H1 (cell line): Measurements from ENCODE around the gene INHA. TPM values are rescaled to one million over a fixed set of nuclear protein-coding genes. Genes with fewer than 3 reads are reported as not detected.

Experiments
- CTCF ChIA-PET: fragments of 300-600 bp; sonication (Branson Sonifier 250); formaldehyde crosslinking; loops from one replicate; lab custom pipeline; 2021; ENCODE audit not compliant: partially characterized antibody; lab: Charles Lee
- POLR2A ChIA-PET: fragments of 300-600 bp; sonication (Branson Sonifier 250); formaldehyde crosslinking; loops from one replicate; lab custom pipeline; 2021; ENCODE audit warnings: inconsistent platforms; ENCODE audit not compliant: partially characterized antibody; lab: Charles Lee
- DNase-seq, 2 experiments: peaks; one replicate each; pipeline versions ENCODE4 v3.0.0 to v3.0.0-alpha.2; 2010 to 2022; ENCODE audit warnings: low spot score in 2 of 2, low read depth in 1 of 2, mixed read lengths in 1 of 2
- FAIRE-seq: peaks from 2 replicates; lab custom pipeline; 2011; peaks lifted over from hg19 to GRCh38; lab: Jason Lieb, UNC
- H2AFZ ChIP-seq: 2 replicates; pipeline ENCODE4 v1.8.1; 2012; ENCODE audit warnings: low read length, inconsistent platforms
- H2AK5ac ChIP-seq: 2 replicates; pipeline ENCODE4 v1.6.1; 2013; ENCODE audit warnings: low read depth, low read length
- H2BK120ac ChIP-seq: replicated peaks from 2 replicates; pipeline ENCODE3; 2013; ENCODE audit warnings: low read depth, low read length, inconsistent platforms
- H2BK12ac ChIP-seq: 2 replicates; pipeline ENCODE4 v1.6.1; 2013; ENCODE audit warnings: low read depth, low read length
- H2BK15ac ChIP-seq: 2 replicates; pipeline ENCODE4 v1.6.1; 2013; ENCODE audit warnings: low read length
- H2BK20ac ChIP-seq: 2 replicates; pipeline ENCODE4 v1.6.1; 2013; ENCODE audit warnings: low read length
- H2BK5ac ChIP-seq: 2 replicates; pipeline ENCODE4 v1.6.1; 2013; ENCODE audit warnings: low read depth, low read length
- H3K14ac ChIP-seq: 2 replicates; pipeline ENCODE4 v1.6.1; 2013; ENCODE audit warnings: inconsistent platforms; ENCODE audit not compliant: insufficient read length
- H3K18ac ChIP-seq: 2 replicates; pipeline ENCODE4 v1.6.1; 2013; ENCODE audit warnings: low read length; ENCODE audit errors: extremely low read depth
- H3K23ac ChIP-seq: 2 replicates; pipeline ENCODE4 v1.6.1; 2013; ENCODE audit warnings: inconsistent platforms; ENCODE audit not compliant: insufficient read length
- H3K23me2 ChIP-seq: 2 replicates; pipeline ENCODE4 v1.6.1; 2013; ENCODE audit warnings: low read depth, low read length
- H3K27ac ChIP-seq: 2 replicates; pipeline ENCODE4 v1.6.1; 2011; ENCODE audit warnings: low read depth, low read length, inconsistent platforms
- H3K27me3 ChIP-seq, 4 experiments: replicated peaks in 1 of 4; 1 replicate in 1 of 4; 2 replicates in 3 of 4; pipeline versions ENCODE4 v1.6.1 to v1.8.1; 2011 to 2013; ENCODE audit warnings: low read length in 3 of 4, mild to moderate bottlenecking in 3 of 4, inconsistent platforms in 2 of 4, mixed read lengths in 2 of 4, moderate library complexity in 1 of 4; ENCODE audit not compliant: control insufficient read depth in 3 of 4, insufficient read depth in 3 of 4; ENCODE audit errors: extremely low read depth in 1 of 4
- H3K36me3 ChIP-seq, 4 experiments: 2 replicates each; pipeline versions ENCODE4 v1.6.1 to v1.8.1; 2011 to 2013; ENCODE audit warnings: mild to moderate bottlenecking in 4 of 4, low read length in 3 of 4, moderate library complexity in 2 of 4, control low read depth in 1 of 4, inconsistent platforms in 1 of 4; ENCODE audit not compliant: insufficient read depth in 4 of 4, control insufficient read depth in 2 of 4
- H3K4ac ChIP-seq: replicated peaks from 2 replicates; pipeline ENCODE3; 2013; ENCODE audit warnings: low read length, low read depth, mixed read lengths, inconsistent platforms; ENCODE audit not compliant: insufficient read length
- H3K4me1 ChIP-seq, 4 experiments: replicated peaks in 1 of 4; 1 replicate in 1 of 4; 2 replicates in 3 of 4; pipeline versions ENCODE4 v1.6.1 to v1.8.1; 2011 to 2013; ENCODE audit warnings: low read length in 3 of 4, inconsistent platforms in 2 of 4, mixed read lengths in 1 of 4; ENCODE audit not compliant: insufficient read depth in 4 of 4, control insufficient read depth in 3 of 4
- H3K4me2 ChIP-seq, 2 experiments: 2 replicates each; pipeline versions ENCODE4 v1.6.1 to v1.8.1; 2011 to 2013; ENCODE audit warnings: low read depth in 2 of 2, low read length in 2 of 2, control low read depth in 1 of 2, inconsistent platforms in 1 of 2, mild to moderate bottlenecking in 1 of 2; ENCODE audit not compliant: insufficient read depth in 1 of 2
- H3K4me3 ChIP-seq, 4 experiments: fragments of 200-600, 300-600 bp in 1 of 4; sonication (generic), shearing (Covaris generic), sonication (Bioruptor Twin) in 1 of 4; 2 replicates each; pipeline versions ENCODE4 v1.5.1 to v1.8.1; 2011 to 2016; ENCODE audit warnings: low read length in 4 of 4, low read depth in 3 of 4, control low read depth in 2 of 4, inconsistent platforms in 2 of 4, mild to moderate bottlenecking in 2 of 4, mixed read lengths in 1 of 4, moderate library complexity in 1 of 4; ENCODE audit not compliant: insufficient read depth in 2 of 4; ENCODE audit errors: extremely low read depth in 1 of 4
- H3K56ac ChIP-seq: replicated peaks from 2 replicates; pipeline ENCODE3; 2013; ENCODE audit warnings: low read depth, mild to moderate bottlenecking, mixed read lengths, low read length, inconsistent platforms; ENCODE audit not compliant: insufficient read length
- H3K79me1 ChIP-seq: 2 replicates; pipeline ENCODE4 v1.6.1; 2013; ENCODE audit warnings: low read depth, low read length, control low read depth
- H3K79me2 ChIP-seq, 2 experiments: 2 replicates each; pipeline versions ENCODE4 v1.6.1 to v1.8.1; 2012 to 2013; ENCODE audit warnings: low read length in 2 of 2, mild to moderate bottlenecking in 2 of 2, inconsistent platforms in 1 of 2; ENCODE audit not compliant: insufficient read depth in 2 of 2, control insufficient read depth in 1 of 2
- H3K9ac ChIP-seq, 4 experiments: replicated peaks in 1 of 4; 1 replicate in 1 of 4; 2 replicates in 3 of 4; pipeline versions ENCODE4 v1.6.1 to v1.8.1; 2011 to 2013; ENCODE audit warnings: low read depth in 3 of 4, low read length in 3 of 4, control low read depth in 2 of 4, mild to moderate bottlenecking in 2 of 4, moderate library complexity in 2 of 4, inconsistent platforms in 1 of 4; ENCODE audit errors: extremely low read depth in 1 of 4
- H3K9me3 ChIP-seq, 2 experiments: 2 replicates each; pipeline versions ENCODE4 v1.6.1 to v1.8.1; 2012 to 2013; ENCODE audit warnings: mild to moderate bottlenecking in 2 of 2, moderate library complexity in 2 of 2, control low read depth in 1 of 2, inconsistent platforms in 1 of 2, low read depth in 1 of 2, low read length in 1 of 2, mixed read lengths in 1 of 2; ENCODE audit not compliant: insufficient read depth in 2 of 2
- H4K20me1 ChIP-seq, 2 experiments: replicated peaks in 1 of 2; 2 replicates each; pipeline versions ENCODE3 to v1.8.1; 2011 to 2013; ENCODE audit warnings: inconsistent platforms in 2 of 2, low read length in 2 of 2, mild to moderate bottlenecking in 1 of 2; ENCODE audit not compliant: insufficient read depth in 2 of 2, control insufficient read depth in 1 of 2
- H4K5ac ChIP-seq: 2 replicates; pipeline ENCODE4 v1.6.1; 2013; ENCODE audit warnings: low read length, low read depth, mixed read lengths, inconsistent platforms; ENCODE audit not compliant: insufficient read length
- H4K8ac ChIP-seq: 2 replicates; pipeline ENCODE4 v1.8.0; 2013; ENCODE audit warnings: mild to moderate bottlenecking, moderate library complexity, low read length, inconsistent platforms; ENCODE audit not compliant: insufficient read depth; ENCODE audit errors: extremely low read depth
- H4K91ac ChIP-seq: replicated peaks from 2 replicates; pipeline ENCODE3; 2013; ENCODE audit warnings: low read length, mixed read lengths, inconsistent platforms; ENCODE audit not compliant: insufficient read length
- PHF8 ChIP-seq: fragments of 200-600 bp; sonication (generic); conservative IDR thresholded peaks from 2 replicates; pipeline ENCODE4 v1.7.1; 2012; ENCODE audit warnings: low read depth, mild to moderate bottlenecking, inconsistent platforms, low read length, moderate library complexity
- POLR2A ChIP-seq, 2 experiments: IDR thresholded peaks; 1 replicate in 1 of 2; 2 replicates in 1 of 2; pipeline ENCODE4 v1.6.1; 2011; ENCODE audit warnings: low read depth in 2 of 2, low read length in 2 of 2, mild to moderate bottlenecking in 2 of 2; ENCODE audit errors: control extremely low read depth in 1 of 2
- POLR2AphosphoS5 ChIP-seq: IDR thresholded peaks from 2 replicates; pipeline ENCODE4 v1.6.1; 2011; ENCODE audit warnings: low read depth, low read length
- POU5F1 ChIP-seq: IDR thresholded peaks from 2 replicates; pipeline ENCODE4 v1.6.1; 2011; ENCODE audit warnings: low read depth, mild to moderate bottlenecking, low read length, moderate library complexity
- SIX5 ChIP-seq: IDR thresholded peaks from 2 replicates; pipeline ENCODE4 v1.6.1; 2011; ENCODE audit warnings: mild to moderate bottlenecking, low read depth, low read length
- WGBS, 2 experiments: shearing (Covaris generic) in 1 of 2; methylation state at CpG; one replicate each; pipeline versions ENCODE4 v1.1.6 to v1.1.7; 2013 to 2015; ENCODE audit warnings: low lambda C conversion rate in 2 of 2, mixed read lengths in 2 of 2, inconsistent platforms in 1 of 2, low coverage in 1 of 2, missing lambda C conversion rate in 1 of 2; ENCODE audit not compliant: insufficient replicate concordance in 2 of 2, insufficient coverage in 1 of 2, insufficient read length in 1 of 2; ENCODE audit errors: extremely low coverage in 1 of 2, missing lambda C conversion rate in 1 of 2; 5-methylcytosine and 5-hydroxymethylcytosine counted together
- polyA plus RNA-seq, 7 experiments: library from polyadenylated mRNA; depleted of rRNA in 3 of 7; stranded (reverse) in 5 of 7; unstranded in 2 of 7; fragments of >200 nt in 5 of 7; fragments of 200-250 nt in 2 of 7; gene quantifications; 1 replicate in 5 of 7; 2 replicates in 1 of 7; 4 replicates in 1 of 7; pipeline versions ENCODE4 v1.2.1 to v1.2.3, GENCODE V29; 2011 to 2013; ENCODE audit warnings: missing spikeins in 2 of 7, mixed read lengths in 2 of 7
- total RNA-seq: library from RNA; stranded (reverse); fragmentation: NEBNext Ultra II Directional; extraction: Animal tissue kit (Norgen Biotek cat#: 25700); gene quantifications from 2 replicates; pipeline ENCODE4 v1.2.1, GENCODE V29; 2021

The INHA gene
- total and polyA plus RNA-seq, 2 of the 8 experiments (the other 6 are each of a cell fraction or from before 2014, with no cell fraction given) = 0.65 to 2.7 TPM

- H3K79me1 ChIP-seq = no peaks in the 10 kb centered on the region
- peaks cover 0 to 29% (median 7%) of the 10 kb centered on the region in 4 experiments; a peak in 4 of 8 replicates for H3K36me3 ChIP-seq
- no peak overlapping the region for H2BK120ac ChIP-seq
- peaks cover 0 to 2% (median 0%) of the 10 kb centered on the region in 4 experiments; a peak in 1 of 7 replicates for H3K27me3 ChIP-seq
- DNase-seq (no peak), FAIRE-seq (no peak)
- no peak overlapping the region for H2AK5ac ChIP-seq
- peak overlapping the region; percentile 45 to 74 (median 58) for H3K4me3 ChIP-seq
- H3K23me2 ChIP-seq = peaks cover 10% of the 10 kb centered on the region; the same call in 1 of the 2 replicates
- H3K9ac ChIP-seq = peak overlapping the region; percentile 41 to 86 (median 64); a peak in 5 of 7 replicates
- no peak overlapping the region for H3K14ac ChIP-seq
- peak overlapping the region; percentile 30 for H4K5ac ChIP-seq
- peak overlapping the region; percentile 42; the same call in 1 of the 2 replicates for H3K27ac ChIP-seq
- peak overlapping the region; percentile 59 for H3K4ac ChIP-seq
- H4K8ac ChIP-seq = peak overlapping the region; percentile 64
- peak overlapping the region; percentile 39; the same call in 1 of the 2 replicates for H2BK12ac ChIP-seq
- H3K79me2 ChIP-seq = peaks cover 0 to 7% of the 10 kb centered on the region in 2 experiments; a peak in 2 of 4 replicates
- 2% methylated on average over 37 of the region's 55 CpGs; no CpG with 5 or more reads in 1 of the 2 experiments for WGBS, 2 experiments
- no peak overlapping the region; the same call in 1 of the 2 replicates for H2BK15ac ChIP-seq
- ChIA-PET POLR2A (interaction anchor here (0.9 to 18.6 kb wide), 11 partner anchors 10 to 58 kb away, joined by 3 to 293 read pairs (median 6); partner anchors contain the start of genes CHPF, STK11IP and TMEM198), CTCF (interaction anchor here (0.7 to 2.9 kb wide), 18 partner anchors 11 to 119 kb away, joined by 3 to 34 read pairs (median 4); partner anchors contain the start of genes SLC4A3, STK11IP and TMEM198)
- H3K4me2 ChIP-seq = peak overlapping the region; percentile 67 to 79
- no peak overlapping the region for H2BK20ac ChIP-seq
- peak overlapping the region; percentile 93 for H4K91ac ChIP-seq
- peak overlapping the region; percentile 93 for H3K56ac ChIP-seq
- no peaks in the 10 kb centered on the region for H4K20me1 ChIP-seq
- peaks cover 0 to 35% (median 26%) of the 10 kb centered on the region in 4 experiments; a peak in 6 of 7 replicates for H3K4me1 ChIP-seq
- TF ChIP-seq SIX5 = no peak
- no peak for TF ChIP-seq POU5F1
- TF ChIP-seq POLR2AphosphoS5 = 0 out of 2 replicates have a peak, but pooled peaks have one; percentile 31
- TF ChIP-seq PHF8 = 0 out of 2 replicates have a peak, but pooled peaks have one; percentile 9
- 0 out of 3 replicates have a peak, but pooled peaks of 1 of the 2 experiments have one; percentile 4 for TF ChIP-seq POLR2A (IDR thresholded peaks at IDR 0.05; ENCODE audit: control extremely low read depth in 1 of 2, low read depth in 2 of 2, low read length in 2 of 2)
- TF ChIP-seq, all 59 proteins: peak for 3
- H3K9me3 ChIP-seq = peaks cover 0 to 8% of the 10 kb centered on the region in 2 experiments; a peak in 1 of 4 replicates
- H2AFZ ChIP-seq = no peak overlapping the region
- peak overlapping the region; percentile 96 for H3K18ac ChIP-seq
- no peak overlapping the region for H3K23ac ChIP-seq
- 0 out of 2 replicates have a peak overlapping the region, but pooled peaks have one; percentile 71 for H2BK5ac ChIP-seq
Measured at GRCh38 chr2:219570924-219571310, 1.2 kb upstream of the INHA start.
